Anterior cingulate cortex (tissue), 58 donors: ENCODE data around the gene SLC37A3.

Experiments
- DNase-seq, 58 donors: peaks; one replicate each; lab custom pipeline; 2025; lab: John Stamatoyannopoulos, UW

The SLC37A3 gene

DNA sequence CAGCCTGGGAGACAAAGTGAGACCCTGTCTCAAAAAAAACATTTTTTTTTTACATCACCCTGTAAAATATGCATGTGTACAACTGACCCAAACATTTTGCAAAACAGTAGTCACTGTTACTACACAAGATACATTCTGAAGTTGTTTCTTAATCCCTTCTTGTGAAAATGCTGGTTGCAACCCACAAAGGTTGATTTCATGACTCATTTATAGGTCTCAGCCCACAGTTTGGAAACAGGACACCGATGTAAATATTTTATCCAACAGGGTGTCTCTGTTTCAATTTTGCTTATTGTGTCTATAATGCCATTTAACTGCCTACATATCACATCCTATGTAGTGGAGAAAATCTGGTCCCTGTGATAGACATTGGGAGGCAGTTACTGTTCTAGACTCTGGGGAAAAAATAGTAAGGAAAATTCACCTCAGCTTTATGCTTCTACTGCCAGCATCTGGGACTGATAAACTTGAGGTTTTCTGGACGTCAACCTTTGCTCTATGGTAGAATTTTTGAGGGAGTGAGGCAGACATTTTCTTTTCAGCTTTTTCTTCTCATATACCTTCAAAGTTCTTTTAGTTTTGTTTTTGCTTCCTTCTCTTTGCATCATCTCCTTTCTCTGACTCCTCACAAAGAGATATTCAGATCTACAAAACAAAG is 4.0 kb upstream of the SLC37A3 start:
- DNase-seq: no peak

DNA sequence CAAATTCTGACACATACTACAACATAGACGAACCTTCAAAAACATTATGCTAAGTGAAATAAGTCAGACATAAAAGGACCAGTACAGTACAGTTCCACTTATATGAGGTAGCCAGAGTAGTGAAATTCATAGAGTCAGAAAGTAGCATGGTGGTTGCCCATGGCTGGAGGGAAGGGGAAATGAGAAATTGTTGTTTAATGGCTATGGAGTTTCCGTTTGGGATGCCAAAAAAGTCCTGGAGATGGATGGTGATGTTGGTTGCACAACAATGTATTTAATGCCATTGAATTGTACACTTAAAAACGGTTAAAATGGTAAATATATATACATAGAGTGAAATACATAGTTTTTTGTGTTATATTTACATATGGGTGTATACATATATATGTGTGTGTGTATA is 2.1 kb upstream of the SLC37A3 start:
- DNase-seq: no peak

DNA sequence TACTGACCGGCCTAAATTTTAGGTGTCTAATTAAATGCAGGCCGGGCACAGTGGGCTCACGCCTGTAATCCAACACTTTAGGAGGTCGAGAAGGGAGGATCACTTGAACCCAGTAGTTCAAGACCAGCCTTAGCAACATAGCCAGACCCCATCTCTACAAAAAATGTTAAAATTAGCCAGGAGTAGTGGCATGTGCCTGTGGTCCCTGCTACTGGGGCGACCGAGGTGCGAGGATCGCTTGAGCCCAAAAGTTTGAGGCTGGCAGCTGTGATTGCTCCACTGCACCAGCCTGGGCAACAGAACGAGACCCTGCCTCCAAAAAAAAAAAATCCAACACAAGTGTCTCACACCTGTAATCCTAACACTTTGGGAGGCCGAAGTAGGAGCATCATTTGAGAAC is 491 bp upstream of the SLC37A3 start:
- no peak for DNase-seq

DNA sequence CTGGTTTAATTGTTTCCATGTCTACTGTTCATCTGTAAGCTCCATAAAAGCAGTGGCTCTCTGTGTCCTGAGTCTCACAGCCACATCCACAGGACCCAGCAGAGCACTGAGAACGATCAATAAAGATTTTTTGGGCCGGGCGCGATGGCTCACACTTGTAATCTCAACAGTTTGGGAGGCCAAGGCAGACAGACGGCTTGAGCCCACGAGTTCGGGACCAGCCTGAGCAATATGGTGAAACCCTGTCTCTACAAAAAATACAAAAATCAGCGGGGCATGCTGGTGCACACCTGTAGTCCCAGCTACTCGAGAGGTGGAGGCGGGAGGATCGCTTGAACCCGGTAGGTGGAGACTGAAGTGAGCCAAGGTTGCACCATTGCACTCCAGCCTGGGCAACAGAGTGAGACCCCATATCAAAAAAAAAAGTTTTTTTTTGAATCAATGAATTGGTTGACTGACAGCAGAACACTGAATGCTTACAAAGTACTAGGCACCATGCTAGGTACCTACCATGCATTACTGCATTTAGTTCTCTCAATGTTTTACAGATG is 4.5 kb downstream of the SLC37A3 start:
- DNase-seq: no peak

DNA sequence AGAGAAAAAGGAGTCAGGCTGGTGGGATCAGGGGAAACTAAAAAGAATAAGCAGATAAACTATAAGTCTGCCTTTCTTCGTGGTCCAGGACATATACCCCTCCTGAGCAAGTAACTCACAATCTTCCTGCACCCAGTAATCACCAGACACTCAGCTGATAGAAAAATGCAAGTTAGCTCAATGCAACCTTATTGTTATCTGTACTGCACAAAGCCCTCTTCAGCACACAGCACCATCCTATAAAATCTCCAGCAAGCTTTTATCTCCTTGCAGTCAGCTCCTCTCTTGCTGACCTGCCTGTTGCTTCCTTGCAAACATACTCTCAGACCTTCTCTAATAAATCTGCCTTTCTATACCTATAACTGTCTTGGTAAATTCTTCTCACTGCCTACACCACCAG is 6.7 kb downstream of the SLC37A3 start:
- no peak for DNase-seq

DNA sequence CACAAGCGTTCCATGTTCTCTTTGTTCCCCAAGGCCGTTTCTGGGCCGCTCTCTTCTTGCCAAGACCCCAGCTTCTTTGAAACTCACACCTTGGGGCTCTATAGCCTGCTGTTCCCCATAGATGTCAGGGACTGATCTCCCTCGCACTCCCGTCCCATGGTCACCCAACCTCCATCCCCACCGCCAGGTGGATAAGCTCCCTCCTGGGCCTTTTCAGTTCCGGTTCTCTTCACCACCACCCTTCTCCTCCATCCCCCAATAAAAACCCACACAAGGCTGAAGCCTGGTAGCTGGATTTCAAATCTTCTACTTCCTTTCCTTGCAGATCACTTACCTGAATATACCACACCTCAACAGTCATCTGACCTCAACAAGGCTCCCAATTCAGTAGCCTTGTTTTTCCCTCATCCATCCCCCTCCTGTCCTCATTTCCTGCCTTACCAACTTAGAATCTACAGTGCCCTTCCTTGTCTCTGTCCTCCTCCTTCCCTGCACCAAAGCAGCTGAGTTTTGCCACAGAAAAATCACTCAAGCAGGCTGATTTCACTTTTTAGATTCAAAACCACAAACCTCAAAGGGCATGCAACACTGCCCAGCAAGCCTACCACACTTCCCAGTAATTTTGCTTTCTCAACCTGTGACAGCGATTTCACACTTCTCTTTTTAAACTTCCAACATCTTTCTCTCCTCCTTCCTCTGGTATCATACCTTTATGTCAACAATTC is 7.7 kb downstream of the SLC37A3 start:
- peak in 1 of 58 donors; percentile 2 for DNase-seq

DNA sequence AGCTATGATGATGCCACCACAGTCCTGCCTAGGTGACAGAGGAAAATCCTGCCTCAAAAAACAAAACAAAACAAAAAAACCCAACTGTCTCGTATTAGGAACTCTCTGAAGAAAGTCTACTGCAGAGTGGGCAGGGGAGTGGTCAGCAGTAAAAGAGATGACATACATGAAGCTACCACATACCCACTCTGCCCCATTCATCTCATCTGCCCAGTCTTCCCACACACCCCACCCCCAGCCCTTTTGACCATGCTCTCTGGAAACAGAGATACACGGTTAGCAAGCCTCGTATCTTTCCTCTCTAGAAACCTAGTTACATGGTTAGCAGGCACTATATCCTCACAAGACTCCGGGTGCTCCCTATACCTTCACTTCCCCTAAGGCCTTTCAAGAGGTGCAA is 8.3 kb downstream of the SLC37A3 start:
- no peak for DNase-seq

DNA sequence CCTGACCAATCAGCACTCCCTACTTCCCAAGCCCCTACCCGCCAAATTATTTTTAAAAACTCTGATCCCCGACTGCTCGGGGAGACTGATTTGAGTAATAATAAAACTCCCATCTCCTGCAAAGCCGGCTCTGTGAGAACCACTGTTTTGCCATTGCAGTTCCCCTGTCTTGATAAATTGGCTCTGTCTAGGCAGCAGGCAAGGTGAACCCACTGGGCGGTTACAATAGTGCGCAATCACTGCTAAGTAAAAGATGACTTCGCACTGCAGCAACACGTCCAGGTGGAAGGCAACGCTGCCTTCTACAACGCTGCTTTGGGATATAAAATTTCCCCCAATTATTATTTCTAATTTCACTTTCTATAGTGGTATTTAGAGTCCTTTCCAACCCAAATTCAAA is 8.9 kb downstream of the SLC37A3 start:
- DNase-seq: no peak

DNA sequence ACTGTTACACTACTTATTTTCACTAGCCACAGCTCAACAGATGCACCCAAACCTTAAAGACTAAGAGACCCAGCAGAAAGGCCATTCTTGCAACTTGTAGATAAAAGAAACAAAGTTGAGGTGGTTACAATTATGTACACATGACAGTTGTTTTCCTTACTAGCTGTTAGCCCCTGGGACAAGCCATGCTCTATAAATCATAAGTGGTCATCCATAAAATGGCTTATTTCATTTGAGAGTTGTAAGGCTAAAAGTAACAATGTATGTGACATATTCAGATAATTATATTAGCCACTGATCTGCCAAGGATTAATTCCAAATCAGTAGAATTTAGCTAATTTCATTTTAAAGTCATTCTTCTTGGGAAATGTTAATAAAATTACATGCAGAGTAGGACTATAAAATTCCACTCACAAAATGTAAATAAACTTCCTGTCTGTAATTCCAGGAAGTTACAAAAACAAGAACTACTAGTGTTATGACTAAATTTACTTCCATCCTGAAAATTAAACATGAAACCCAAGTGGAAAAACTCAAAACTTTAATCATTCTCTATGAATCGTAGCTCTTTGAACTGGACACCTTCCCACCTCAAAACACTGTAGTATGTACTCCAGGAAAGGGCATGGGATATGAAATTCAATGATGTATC is 13.3 kb downstream of the SLC37A3 start:
- no peak for DNase-seq

DNA sequence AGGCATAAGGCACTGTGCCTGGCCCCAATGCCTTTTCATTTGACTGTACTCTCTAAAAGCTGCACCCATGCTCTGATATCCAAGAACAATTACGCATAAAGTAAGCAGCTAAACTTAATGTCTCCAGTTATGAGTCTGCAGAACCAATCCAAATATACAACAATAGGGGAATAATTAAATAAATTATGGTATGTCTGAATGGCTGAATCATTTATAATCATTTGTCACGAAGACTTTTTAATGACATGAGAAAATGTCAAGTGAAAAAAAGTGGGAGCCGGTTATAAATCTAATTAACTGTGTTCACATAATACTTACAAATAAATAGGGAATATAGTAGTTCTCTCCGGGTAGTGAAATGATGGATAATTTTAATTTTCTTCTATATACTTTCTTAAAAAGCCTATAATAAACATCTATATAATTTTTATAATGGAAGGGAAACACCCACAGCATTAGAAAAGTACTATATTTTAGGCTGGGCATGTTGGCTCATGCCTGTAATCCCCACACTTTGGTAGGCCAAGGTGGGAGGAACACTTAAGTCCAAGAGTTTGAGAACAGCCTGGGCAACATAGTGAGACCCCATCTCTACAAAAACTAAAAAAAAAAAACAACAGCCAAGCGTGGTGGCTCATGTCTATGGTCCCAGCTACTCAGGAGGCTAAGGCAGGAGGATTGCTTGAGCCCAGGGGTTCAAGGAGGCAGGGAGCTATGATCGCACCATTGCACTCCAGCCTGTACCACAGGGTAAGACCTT is 14.2 kb downstream of the SLC37A3 start:
- DNase-seq: no peak

DNA sequence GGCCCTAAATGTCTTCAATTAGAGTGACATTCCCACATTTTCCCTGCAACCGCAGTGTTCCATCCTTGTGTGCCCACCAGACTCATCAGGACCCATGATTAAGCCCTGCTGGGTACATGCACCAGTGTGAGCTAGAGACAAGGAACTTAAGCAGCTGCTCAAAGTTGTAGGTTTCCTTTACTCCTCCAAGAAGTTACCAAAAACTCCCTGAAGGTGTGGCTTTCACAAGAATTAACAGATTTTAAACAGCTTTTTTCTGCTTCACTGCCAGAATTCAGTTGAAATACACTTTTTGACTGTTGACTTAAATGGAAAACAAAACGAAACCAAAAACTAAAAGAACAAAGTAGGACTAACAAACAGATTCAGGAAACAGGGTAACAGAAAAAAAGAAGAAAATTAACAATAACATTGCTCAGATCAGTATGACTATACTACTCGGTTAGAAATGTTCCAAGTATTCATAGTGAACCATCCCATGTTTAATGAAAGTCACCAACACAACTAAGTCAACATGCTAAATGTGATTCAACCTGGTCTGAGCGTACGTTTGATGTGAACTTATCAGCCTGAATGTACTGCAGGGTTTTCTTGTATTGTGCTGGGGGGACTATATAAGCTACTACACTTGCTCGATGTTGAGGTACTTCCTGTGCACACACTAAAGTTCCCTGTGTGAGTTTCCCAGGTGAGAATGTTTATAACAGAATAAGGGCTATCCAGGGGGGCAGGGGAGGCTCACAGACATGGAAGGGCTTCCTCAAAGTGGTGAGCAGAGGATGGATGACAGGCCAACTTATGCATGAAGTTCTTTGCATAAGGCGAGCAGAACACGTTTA is 22.2 kb downstream of the SLC37A3 start:
- DNase-seq: no peak

DNA sequence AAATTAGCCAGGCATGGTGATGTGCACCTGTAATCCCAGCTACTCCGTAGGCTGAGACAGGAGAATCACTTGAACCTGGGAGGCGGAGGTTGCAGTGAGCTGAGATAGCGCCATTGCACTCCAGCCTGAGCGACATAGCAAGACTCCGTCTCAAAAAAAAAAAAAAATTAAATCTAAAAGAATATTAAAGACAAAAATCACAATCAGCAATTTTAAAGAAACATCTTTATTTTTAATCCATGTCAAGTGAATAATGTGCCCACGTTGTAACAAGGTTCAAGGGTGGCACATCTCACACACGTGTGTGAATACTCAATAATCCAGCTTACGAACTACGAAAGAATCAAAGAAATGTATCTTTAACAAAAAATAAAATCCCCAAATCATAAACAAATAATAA is 23.0 kb downstream of the SLC37A3 start:
- no peak for DNase-seq

DNA sequence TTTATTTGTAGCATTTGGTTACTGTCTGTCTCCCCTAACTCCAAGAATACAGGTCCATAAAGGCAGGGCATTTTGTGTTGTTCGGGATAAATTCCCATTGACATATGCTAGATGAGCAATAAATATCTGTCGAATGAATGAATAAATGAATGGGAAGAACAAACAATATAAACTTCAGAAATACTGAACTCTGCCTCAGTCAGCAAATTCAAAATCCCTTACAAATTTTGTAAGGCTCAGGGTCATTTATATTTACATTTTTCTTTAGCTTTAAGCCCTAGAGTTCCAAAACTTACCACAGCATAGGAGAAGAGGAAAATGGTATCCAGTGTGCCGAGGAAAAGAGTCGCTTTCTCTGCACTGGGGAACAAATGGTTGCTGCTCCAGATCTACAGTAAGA is 29.0 kb downstream of the SLC37A3 start:
- no peak for DNase-seq

DNA sequence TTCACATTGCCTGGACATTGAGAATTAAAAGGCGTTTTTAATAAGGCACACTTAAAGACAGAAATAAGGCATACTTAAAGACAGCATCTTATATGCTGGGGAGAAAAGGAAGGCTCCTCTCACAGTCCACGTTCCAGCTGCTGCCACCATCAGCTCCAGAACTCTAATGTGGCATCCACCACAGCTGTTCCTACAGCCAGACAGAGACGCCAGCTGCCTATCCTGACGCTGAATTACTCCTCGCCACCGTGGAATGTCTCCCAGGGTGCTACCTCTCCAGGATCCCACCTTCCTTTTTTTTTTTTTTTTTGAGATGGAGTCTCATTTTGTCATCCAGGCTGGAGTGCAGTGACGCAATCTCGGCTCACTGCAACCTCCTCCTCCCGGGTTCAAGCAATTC is 30.8 kb downstream of the SLC37A3 start:
- no peak for DNase-seq

DNA sequence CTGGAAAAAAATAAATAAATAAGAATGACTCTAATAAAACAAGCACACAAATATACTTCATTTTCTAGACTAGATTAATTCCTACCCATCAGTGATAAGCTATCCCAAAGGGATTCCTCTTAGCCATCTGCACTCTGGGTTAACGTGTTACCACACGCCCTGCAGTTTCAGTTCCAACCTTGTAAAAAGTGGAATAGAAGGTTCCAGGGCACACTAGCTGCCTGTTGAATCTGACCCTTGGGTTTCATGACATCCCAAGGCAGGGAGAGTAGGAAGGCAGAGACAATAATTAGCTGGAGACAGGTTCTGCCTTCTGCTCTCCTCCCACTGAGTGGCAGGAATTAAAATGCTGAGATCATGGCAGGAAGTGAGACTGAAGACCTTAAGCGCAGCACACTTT is 33.5 kb downstream of the SLC37A3 start:
- DNase-seq: no peak

DNA sequence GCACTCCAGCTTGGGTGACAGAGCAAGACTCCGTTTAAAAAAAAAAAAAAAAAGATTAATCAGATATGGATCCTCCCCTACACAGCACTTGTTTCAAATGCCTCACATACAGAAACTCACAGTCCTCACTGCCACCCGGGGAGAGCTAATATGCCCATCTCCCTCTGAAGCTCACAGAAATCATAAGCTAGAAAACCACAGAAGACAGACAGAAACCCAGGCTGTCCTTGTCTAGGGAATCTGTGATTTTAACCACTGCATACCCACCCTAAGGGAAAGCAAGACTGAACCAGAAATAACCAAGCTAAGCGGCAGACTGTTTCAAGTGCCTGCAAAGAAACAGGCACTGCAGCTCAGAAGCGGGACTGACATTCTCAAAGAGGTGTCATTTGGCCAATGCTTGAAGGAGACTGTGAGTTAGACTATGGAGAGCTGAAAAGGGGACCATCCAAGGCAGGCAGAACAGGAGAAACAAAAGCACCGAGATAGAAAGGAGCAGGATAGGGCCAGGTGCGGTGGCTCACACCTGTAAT is 37.6 kb downstream of the SLC37A3 start:
- DNase-seq: no peak

DNA sequence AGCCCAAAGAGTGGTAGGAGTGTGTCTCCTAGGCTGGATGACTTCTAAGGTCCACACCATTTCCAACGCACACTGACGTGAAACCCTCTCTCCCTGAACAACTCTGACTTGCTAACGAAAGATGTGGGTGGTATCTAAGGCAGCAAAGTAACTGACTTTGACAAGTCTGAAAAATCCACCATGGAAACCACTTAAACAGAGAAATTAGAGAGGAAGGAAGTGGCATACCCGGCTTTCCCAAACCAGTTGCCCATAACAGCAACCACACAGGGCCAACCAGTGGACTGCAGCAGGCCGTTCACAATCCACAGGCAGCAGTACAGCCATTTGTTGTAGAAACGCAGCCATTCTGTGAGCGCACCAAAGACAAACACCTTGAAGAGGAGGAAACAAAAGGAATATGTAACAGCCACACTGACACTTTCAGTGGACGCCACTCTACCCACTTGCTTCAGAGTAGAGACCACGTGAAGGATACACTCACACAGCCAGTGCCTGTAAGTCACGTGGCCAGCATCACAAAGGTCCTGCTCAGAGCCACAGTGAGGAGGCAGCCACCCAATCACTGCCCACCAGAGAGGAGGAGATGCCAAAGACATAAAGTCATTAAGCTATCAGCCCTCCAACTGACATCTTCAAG is 39.8 kb downstream of the SLC37A3 start:
- peak in 2 of 58 donors; percentile 22 to 23 for DNase-seq

DNA sequence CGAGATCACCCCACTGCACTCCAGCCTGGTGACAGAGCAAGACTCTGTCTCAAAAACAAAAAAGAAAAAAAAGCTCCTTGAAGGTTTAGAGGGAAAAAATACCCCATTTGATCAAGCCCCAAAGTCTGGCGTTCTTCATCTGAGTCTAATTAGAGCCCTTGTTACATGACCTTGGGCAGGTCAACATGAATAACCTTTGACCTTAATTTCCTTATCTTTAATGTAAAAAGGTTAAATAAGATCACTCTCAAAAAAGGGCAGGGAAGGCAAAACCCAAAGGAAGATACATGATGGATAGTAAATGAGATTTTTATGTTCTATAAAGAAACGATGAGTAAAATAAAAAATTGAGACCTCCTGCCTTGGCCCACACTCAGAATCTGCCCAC is 40.3 kb downstream of the SLC37A3 start:
- DNase-seq: no peak

DNA sequence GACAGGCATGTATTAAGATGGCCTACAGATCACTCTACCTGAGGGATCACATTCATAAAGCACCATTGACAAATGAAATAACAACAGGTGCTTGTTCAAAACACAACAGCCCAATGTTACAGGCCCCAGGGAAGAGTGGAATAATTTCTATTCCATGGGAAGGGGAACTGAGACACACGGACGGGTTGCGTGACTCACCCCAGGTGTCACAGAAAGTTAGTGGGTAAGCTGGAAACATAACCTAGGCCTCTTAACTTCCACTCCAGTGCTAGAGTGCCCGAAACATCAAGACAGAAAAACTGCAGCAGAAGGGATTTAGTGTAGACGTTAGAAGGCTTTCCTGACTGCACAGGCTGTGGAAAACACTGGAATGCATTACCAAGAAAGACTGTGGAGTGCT is 48.3 kb downstream of the SLC37A3 start:
- DNase-seq: no peak
